Type B pancreatic cell (in vitro differentiated cells): ENCODE measurements around the gene IL25. TPM values are rescaled to one million over a fixed set of nuclear protein-coding genes. Genes with fewer than 3 reads are reported as not detected.

Source experiments
- DNase-seq: peaks from one replicate; pipeline ENCODE4 v3.0.0; 2021; ENCODE audit warnings: mixed read lengths; ENCODE audit not compliant: unreplicated experiment; ENCODE audit errors: extremely low spot score
- H3K27ac Mint-ChIP-seq: 2 replicates; pipeline ENCODE4 v1.8.0; 2021; ENCODE audit warnings: mild to moderate bottlenecking, mixed read lengths
- H3K27me3 Mint-ChIP-seq: 2 replicates; pipeline ENCODE4 v1.8.0; 2021; ENCODE audit warnings: mixed read lengths
- H3K36me3 Mint-ChIP-seq: 2 replicates; pipeline ENCODE4 v1.8.0; 2021; ENCODE audit warnings: mixed read lengths
- H3K4me1 Mint-ChIP-seq: one replicate; pipeline ENCODE4 v1.8.0; 2021; ENCODE audit warnings: mixed read lengths; ENCODE audit not compliant: unreplicated experiment
- H3K4me3 Mint-ChIP-seq: 2 replicates; pipeline ENCODE4 v1.8.0; 2021; ENCODE audit warnings: mild to moderate bottlenecking, mixed read lengths
- H3K9me3 Mint-ChIP-seq: 2 replicates; pipeline ENCODE4 v1.8.0; 2021; ENCODE audit warnings: mixed read lengths
- CTCF ChIP-seq: fragments of 200-600 bp; sonication (generic); conservative IDR thresholded peaks from 2 replicates; pipeline ENCODE4 v1.5.0; 2021; ENCODE audit warnings: antibody characterized with exemption, mild to moderate bottlenecking
- total RNA-seq: library from RNA; stranded (reverse); gene quantifications from 2 replicates; pipeline ENCODE4 v1.2.1, GENCODE V29; 2021; ENCODE audit warnings: low replicate concordance

The IL25 gene
- total RNA-seq, 1 donor from 2014 or later, result not detected

- TF ChIP-seq CTCF, result no peak
- DNase-seq, result no peak
- Mint-ChIP-seq H3K27me3 (peaks cover 7% of the 10 kb centered on the region), H3K9me3 (no peaks in the 10 kb centered on the region), H3K4me3 (no peak overlapping the region), H3K27ac (no peak overlapping the region), H3K4me1 (no peaks in the 10 kb centered on the region), H3K36me3 (no peaks in the 10 kb centered on the region)
Measured at GRCh38 chr14:23373041-23373440, 432 bp downstream of the IL25 start.

- peaks cover 11% of the 10 kb centered on the region for H3K27me3 Mint-ChIP-seq
- no peaks in the 10 kb centered on the region for H3K9me3 Mint-ChIP-seq
- no peak overlapping the region for H3K27ac Mint-ChIP-seq
- TF ChIP-seq CTCF, result no peak
- no peaks in the 10 kb centered on the region for H3K4me1 Mint-ChIP-seq
- H3K4me3 Mint-ChIP-seq, result no peak overlapping the region
- H3K36me3 Mint-ChIP-seq, result no peaks in the 10 kb centered on the region
- DNase-seq, result no peak
Measured at GRCh38 chr14:23375527-23376251, 3.1 kb downstream of the IL25 start.

GRCh38 chr14:23376482-23377197 is 4.0 kb downstream of the IL25 start, which contains the start of gene CMTM5:
CMTM5 (plus strand) TSS chr14:23377046; CDS start chr14:23377252, 206 bp downstream.
- Mint-ChIP-seq H3K27ac (no peak within 1 kb of the TSS), H3K27me3 (peaks cover 13% of the 10 kb centered on the region), H3K4me3 (no peak within 1 kb of the TSS), H3K9me3 (no peaks in the 10 kb centered on the region), H3K36me3 (no peaks in the 10 kb centered on the region), H3K4me1 (no peaks in the 10 kb centered on the region)
- DNase-seq, result no peak
- no peak for TF ChIP-seq CTCF

GRCh38 chr14:23377198-23377550 is 4.6 kb downstream of the IL25 start:
- H3K27me3 Mint-ChIP-seq, result peaks cover 14% of the 10 kb centered on the region
- H3K9me3 Mint-ChIP-seq, result no peaks in the 10 kb centered on the region
- no peak overlapping the region for H3K27ac Mint-ChIP-seq
- no peaks in the 10 kb centered on the region for H3K4me1 Mint-ChIP-seq
- no peak for DNase-seq
- H3K4me3 Mint-ChIP-seq, result no peak overlapping the region
- no peaks in the 10 kb centered on the region for H3K36me3 Mint-ChIP-seq
- TF ChIP-seq CTCF, result no peak

- Mint-ChIP-seq H3K4me3 (no peak overlapping the region), H3K36me3 (no peaks in the 10 kb centered on the region), H3K27me3 (peaks cover 19% of the 10 kb centered on the region), H3K4me1 (no peaks in the 10 kb centered on the region), H3K9me3 (no peaks in the 10 kb centered on the region), H3K27ac (no peak overlapping the region)
- no peak for DNase-seq
- TF ChIP-seq CTCF, result no peak
Measured at GRCh38 chr14:23377573-23378563, 5.3 kb downstream of the IL25 start.
